Skin of body (tissue), 2 donors: Measurements from ENCODE around the gene PFN1. TPM values are rescaled to one million over a fixed set of nuclear protein-coding genes. Genes with fewer than 3 reads are reported as not detected.
A peak's percentile ranks its signal among the peaks of the same experiment; 100 is the strongest.

Experiments used
- DNase-seq: peaks from one replicate; lab custom pipeline; 2025; lab: John Stamatoyannopoulos, UW
- total RNA-seq: library from RNA; depleted of rRNA; stranded (reverse); fragments of >200 nt; gene quantifications from one replicate; pipeline ENCODE4 v1.2.3, GENCODE V29; 2014

The PFN1 gene
- total RNA-seq, 1 donor from 2014 or later: 160 TPM

- DNase-seq: no peak
Measured at GRCh38 chr17:4945944-4946280, 2.4 kb downstream of the PFN1 start.

- no peak for DNase-seq
Measured at GRCh38 chr17:4945176-4945943, 3.0 kb downstream of the PFN1 start.

GRCh38 chr17:4944554-4945175 lies 3.7 kb downstream of the PFN1 start:
- no peak for DNase-seq

DNA sequence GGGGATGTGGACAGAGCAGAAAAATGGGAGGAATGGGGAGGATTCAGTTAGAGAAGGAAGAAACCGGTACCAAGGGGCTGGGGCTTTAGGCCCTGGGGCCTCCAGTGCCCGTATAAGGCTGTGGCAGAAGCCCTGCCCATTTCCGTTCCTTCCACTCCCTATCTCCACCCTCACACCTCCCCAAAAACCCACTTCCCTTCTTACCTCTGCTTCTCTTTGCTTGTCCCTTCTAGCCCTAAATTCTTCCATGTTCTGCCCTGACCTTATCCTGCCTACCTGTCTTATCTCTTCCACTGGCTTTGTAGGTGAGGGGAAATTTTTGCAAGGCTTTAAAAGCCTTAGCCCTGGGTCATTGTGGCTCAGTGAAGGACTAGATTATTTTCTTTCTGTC lies 4.2 kb downstream of the PFN1 start:
- DNase-seq: no peak

GRCh38 chr17:4942760-4943508 lies 5.4 kb downstream of the PFN1 start:
- DNase-seq: no peak

DNA sequence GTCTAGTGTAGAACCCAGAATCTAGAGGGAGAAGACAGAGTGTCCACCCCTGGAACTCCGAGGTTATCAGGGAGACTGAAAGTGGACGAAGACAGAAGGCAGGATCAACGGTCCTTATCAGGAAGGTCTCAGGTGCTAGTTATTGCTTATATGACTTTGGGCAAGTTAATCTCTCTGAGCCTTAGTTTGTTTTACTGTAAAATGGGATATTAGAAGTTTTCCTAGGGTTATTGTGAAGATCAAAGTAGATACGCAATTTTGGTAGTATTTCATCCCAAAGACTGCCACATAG lies 7.1 kb downstream of the PFN1 start:
- DNase-seq: no peak

- no peak for DNase-seq
Measured at GRCh38 chr17:4940555-4941318, 7.6 kb downstream of the PFN1 start.

DNA sequence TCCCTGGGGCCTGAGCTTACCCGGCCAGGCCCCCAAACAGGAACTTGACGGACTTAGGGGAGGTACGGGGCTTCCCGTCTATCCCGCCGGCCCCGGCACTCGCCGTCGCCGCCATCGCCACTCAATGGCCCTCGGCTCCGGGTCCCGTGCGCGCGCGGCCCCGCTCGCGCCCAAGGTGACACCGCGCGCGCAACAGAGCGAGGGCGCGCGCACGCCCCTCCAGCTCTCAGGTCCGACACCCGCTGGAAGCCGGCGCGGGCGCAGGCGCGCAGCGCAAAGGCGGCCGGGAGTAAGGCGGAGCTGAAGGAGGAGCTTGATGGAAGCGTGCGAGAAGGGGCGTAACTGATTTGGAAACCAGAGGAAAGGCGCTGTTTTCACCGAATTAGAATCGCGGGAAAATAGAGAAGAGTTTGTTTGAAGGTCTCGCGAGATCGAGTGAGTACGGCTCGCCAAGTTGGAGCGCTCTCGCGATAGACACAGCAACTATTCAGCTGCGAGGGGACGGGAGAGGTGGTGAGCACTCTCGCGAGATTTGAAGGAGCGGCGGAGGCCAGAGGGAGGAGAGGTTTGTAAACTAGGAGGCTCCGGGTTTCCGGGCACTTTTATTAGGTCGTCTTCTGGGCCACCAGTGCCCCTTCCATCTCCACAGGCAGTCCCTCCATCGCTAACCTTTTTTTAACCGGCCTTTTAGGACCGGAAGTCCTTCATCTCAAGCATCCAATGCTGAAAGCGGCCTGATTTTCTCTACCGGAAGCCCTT lies 8.4 kb downstream of the PFN1 start, which contains the start of the genes RNF167 and SLC25A11:
Gene RNF167, plus strand, starts transcription at position 473 of the 759 bp plus-strand sequence. CDS start 642 bp downstream, outside the sequence.
Gene SLC25A11, minus strand, starts transcription at position 251 of the 759 bp plus-strand sequence. Its CDS starts 136 bp downstream, at position 115.
- DNase-seq: peak; percentile 99

- DNase-seq: no peak
Measured at GRCh38 chr17:4939546-4939795, 8.9 kb downstream of the PFN1 start.

DNA sequence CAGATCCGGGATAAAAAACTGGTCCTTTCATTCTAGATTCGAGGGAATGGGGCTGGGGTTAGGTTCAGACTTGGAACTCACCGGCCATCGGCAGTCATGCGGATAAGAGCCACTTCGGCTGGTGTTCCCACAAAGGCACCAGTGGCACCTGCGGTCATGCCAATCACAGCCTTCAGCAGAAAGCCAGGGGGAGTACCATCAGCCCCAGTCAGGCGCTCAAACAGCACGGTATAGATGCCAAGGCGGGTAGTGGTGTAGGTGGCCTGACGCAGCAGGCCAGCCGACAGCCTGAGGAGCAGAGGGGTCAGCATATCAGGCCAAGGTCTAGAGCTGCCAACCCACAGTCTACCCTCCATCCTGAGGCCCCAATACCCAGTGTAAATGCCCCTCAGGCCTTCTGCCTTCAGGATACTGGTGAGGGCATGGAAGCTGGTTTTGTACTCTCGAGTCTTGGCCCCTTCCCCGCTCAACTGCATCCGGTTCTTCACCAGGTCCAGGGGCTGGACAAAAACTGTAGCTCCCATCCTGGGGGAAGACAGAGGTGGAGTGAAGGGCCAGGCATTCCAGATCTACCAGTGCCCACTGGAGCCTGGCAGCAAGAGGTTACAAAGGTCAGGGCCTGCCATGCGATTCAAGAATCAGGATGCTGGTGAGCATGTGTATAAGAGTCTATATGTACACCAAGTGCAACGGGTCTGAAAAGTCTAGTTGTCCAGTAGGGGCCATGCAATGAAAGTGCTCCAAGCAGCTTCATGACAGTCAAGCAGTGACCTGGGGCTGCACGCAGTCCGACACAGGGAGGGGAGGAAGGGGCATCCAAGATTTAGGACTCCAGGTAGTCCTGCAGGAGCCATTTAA lies 9.4 kb downstream of the PFN1 start:
- no peak for DNase-seq

GRCh38 chr17:4938069-4938491 lies 10.2 kb downstream of the PFN1 start:
- no peak for DNase-seq

- DNase-seq: no peak
Measured at GRCh38 chr17:4937553-4937952, 10.8 kb downstream of the PFN1 start.

GRCh38 chr17:4936436-4936835 lies 11.9 kb downstream of the PFN1 start:
- no peak for DNase-seq

- DNase-seq: no peak
Measured at GRCh38 chr17:4935650-4936049, 12.7 kb downstream of the PFN1 start.

DNA sequence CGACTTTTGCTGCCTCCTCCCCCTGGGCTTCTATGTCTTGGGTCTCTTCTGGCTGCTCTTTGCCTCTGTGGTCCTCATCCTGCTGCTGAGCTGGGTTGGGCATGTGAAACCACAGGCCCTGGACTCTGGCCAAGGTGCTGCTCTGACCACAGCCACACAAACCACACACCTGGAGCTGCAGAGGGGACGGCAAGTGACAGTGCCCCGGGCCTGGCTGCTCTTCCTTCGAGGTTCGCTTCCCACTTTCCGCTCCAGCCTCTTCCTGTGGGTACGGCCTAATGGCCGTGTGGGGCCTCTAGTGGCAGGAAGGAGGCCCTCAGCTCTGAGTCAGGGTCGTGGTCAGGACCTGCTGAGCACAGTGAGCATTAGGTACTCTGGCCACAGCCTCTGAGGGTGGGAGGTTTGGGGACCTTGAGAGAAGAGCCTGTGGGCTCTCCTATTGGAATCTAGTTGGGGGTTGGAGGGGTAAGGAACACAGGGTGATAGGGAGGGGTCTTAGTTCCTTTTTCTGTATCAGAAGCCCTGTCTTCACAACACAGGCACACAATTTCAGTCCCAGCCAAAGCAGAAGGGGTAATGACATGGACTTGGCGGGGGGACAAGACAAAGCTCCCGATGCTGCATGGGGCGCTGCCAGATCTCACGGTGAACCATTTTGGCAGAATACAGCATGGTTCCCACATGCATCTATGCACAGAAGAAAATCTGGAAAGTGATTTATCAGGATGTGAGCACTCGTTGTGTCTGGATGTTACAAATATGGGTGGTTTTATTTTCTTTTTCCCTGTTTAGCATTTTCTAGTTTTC lies 14.0 kb downstream of the PFN1 start:
- DNase-seq: no peak

DNA sequence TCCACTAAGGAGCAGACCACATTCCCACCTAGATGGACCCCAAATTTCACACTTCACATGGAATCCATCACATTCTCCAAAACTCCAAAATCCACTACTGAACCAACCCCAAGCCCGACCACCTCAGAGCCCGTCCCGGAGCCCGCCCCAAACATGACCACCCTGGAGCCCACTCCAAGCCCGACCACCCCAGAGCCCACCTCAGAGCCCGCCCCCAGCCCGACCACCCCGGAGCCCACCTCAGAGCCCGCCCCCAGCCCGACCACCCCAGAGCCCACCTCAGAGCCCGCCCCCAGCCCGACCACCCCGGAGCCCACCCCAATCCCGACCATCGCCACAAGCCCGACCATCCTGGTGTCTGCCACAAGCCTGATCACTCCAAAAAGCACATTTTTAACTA lies 14.7 kb downstream of the PFN1 start:
- no peak for DNase-seq

DNA sequence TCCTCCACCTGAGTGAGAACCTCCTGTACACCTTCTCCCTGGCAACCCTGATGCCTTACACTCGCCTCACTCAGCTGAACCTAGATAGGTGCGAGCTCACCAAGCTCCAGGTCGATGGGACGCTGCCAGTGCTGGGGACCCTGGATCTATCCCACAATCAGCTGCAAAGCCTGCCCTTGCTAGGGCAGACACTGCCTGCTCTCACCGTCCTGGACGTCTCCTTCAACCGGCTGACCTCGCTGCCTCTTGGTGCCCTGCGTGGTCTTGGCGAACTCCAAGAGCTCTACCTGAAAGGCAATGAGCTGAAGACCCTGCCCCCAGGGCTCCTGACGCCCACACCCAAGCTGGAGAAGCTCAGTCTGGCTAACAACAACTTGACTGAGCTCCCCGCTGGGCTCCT lies 15.6 kb downstream of the PFN1 start:
- DNase-seq: no peak

- no peak for DNase-seq
Measured at GRCh38 chr17:4931963-4932362, 16.4 kb downstream of the PFN1 start, which contains the start of gene GP1BA. Gene GP1BA (plus strand): TSS chr17:4932277. CDS start chr17:4932605, 328 bp downstream.

DNA sequence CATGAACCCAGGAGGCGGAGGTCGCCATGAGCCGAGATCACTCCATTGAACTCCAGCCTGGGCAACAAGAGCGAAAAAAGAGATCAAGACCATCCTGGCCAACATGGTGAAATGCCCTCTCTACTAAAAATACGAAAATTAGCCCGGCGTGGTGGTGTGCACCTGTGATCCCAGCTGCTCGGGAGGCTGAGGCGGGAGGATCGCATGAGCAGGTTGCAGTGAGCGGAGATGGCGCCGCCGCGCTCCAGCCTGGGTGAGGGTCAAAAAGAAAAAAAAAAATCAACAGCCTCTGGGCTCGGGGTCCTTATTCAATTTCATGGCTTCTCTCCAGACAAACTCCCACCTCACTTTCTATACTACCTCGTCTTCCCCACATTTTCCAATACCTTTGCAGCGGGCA lies 19.4 kb downstream of the PFN1 start:
- DNase-seq: no peak
